GM21723 (cell line): ENCODE results near the gene LGALSL.

Experiments
- ATAC-seq: cut with Tn5 transposase; IDR thresholded peaks from one replicate; pipeline ENCODE4 v1.9.1; 2021; ENCODE audit warnings: mild to moderate bottlenecking, moderate library complexity; ENCODE audit not compliant: unreplicated experiment

LGALSL gene

DNA sequence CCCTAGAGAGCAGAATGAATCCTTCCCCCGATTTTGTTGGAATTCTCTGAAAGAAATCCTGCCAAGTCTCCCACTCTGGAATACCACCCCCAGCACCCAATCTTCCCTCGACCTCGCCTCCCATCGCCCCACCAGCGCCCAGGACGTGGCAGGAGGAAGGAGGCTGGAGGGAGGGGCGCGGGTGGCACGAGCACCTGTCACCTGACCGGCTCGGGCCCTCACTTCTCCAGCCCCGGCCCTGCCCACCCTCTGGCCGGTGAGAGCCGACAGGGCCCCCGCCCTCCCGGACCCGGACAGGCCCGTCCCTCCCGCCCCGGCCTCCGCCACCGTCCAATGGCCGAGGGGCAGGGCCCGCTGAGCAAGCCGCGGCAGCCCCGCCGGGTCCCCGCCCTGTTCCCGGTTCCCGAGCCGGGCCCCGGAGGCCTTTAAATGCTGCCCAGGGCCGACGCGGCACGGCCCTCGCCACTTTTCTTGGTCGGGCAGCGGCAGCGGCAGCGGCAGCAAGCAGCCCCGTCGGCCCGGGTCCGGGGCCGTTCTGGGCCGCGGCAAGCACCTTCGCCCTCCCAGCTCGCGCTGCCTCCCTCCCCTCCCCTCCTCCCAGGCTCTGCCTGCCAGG, at the start of gene LGALSL:
Gene LGALSL (plus strand): TSS at position 393 of the 616 bp plus-strand sequence. CDS start 384 bp downstream, outside the sequence.
- ATAC-seq = peak; percentile 72

DNA sequence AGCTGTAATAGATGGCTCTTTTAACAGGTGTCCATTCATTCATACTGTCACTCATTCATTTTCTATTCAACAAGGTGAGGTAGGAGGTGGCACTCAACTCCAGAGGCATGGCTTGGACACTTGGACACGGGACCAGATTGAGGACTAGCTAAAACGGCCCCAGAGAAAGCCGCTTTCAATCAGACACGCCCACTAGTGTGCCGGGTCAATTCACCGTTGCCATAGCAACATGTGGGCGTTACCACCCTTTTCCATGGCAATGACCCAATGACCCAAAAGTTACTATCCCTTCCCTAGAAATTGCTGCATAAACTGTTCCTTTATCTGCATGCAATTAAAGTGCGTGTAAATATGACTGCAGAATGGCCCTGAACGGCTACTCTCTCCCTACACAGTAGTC, 49.2 kb upstream of the LGALSL start:
- ATAC-seq = no peak

DNA sequence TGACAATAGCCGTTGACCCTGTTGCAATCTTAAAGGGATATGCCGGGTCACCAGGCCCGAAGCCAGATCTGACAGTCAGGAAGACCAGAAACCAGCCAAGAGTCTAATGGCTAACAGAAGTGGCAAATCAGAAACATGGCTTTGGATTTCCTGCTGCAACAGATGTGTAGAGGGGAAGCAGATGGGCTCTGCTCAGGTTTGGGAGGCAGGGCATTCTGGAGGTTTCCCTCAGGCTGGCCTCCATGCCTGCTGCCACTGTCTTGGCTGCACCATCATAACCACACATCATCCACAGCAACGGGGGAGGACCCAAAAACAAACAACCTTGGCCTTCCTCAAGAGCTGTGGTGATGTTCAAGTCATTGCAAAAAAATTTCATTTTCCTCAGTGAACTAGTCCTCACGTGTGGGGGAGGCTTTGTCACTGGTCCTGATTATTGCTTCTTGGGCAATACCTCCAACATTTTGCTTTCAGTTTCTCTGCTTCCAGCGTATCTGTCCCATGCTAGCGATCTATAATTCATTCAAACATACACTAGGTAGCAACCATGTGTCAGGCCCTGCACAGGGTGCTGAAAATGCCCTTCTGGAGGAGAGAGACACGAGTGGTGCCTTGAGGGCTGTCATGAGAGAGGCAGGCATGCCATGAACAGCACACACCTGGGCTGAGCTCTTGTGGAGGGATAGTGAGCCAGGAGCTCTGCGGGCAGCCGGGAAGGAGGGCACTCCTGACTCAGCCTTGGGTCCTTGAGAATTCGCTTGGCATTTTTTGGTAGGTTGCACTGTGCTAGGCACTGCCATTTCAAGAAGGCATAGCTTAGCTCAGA, 48.2 kb upstream of the LGALSL start:
- no peak for ATAC-seq

DNA sequence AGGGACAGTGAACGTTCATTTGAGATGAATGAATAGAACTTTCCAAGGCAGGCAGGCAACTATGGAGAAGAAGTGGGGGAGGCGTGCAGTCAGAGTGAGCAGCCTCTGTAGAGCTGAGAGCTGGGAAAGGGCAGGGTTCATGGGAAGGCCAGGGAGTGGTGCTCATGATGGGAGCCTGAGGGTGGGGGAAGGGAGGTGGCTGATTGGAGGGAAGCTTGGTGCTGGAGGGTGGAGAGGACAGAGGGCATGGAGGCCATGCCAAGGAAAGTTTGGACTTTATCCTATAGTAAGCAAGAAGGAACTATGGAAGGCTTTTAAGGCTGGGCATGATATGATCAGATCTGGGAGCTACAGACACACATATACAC, 47.6 kb upstream of the LGALSL start:
- no peak for ATAC-seq

DNA sequence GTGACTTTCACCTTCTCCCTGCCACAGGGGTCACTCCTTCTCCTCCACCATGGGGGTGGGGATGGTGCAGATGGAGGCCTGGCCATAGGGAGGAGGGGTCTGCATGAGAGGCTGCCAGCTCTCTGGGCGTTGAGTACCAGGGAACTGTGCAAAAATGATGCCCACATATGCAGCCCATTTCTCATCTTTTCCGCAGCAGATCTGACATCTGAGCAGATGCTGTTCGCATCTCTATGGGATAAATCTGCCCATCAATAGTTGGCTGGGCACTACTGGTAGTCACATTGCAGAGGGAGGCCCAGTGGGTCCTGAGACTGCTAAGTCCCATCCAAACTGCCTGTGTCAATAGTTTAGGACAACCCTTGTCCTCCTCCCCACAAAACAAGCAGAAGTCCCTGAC, 45.9 kb upstream of the LGALSL start:
- no peak for ATAC-seq

DNA sequence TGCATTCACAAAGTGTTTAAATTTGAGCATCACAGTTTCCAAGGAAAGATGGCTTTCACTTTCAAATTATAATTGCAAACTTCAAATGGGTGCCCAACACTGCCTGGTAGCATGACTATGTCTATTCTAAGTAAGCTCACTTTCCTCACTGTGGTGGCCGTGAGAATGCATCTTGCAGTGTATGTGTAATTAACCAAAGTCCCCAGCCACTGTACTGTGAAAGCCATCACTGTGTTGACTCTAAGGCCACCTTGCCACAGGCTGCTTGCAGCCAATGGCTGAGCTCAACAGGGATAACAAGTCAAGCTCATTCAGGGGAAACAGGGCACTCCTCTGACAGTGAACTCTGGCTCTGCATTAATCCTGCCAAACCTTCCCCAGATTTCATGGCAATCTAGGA, 43.3 kb upstream of the LGALSL start:
- no peak for ATAC-seq

DNA sequence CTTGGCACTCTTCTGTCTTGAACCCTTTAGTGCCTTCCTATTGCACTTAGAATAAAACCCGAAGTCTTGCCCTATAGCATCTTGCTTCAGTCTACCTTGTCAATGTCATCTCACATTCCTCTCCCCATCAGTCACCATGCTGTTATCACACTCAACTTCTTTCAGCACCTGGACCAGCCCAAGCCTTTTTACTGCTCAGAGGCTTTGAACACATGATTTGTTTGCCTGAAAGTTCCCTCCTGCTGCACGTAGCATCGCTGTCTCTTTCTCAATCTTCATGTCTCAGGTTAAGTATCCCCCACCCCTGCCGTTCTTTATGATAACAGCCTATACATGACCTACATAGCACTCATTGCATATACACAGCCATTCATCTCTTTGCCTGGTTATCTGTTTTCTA, 41.3 kb upstream of the LGALSL start:
- ATAC-seq = no peak

DNA sequence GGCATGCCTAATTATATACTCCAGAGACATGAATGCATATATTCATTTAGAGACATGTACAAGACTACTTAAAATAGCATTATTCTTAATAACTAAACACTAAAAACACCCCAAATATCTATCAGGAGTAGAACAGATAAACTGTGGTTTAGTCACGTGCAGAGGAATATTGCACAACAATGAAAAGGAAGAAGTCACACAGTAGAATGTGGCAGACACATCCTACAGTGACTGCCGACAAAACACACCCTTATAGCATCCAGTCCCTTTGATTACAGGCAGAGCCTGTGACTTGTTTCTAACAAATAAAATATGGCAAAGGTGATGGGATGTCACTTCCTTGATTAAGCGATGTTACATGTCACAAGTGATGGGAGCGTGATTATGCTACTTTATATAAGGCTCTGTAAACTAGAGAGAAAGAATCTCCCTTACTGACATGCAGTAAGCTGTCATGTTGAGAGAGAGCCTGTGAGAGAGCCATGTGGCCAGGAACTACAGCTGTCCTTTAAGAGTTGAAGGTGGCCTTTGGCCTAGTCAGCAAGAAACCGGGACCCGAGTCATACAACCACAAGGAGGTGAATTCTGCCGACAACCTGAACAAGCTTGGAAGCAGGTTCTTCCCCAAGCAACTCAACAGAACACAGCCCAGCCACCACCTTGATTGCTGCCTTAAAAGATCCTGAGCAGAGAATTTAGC, 39.1 kb upstream of the LGALSL start:
- no peak for ATAC-seq

DNA sequence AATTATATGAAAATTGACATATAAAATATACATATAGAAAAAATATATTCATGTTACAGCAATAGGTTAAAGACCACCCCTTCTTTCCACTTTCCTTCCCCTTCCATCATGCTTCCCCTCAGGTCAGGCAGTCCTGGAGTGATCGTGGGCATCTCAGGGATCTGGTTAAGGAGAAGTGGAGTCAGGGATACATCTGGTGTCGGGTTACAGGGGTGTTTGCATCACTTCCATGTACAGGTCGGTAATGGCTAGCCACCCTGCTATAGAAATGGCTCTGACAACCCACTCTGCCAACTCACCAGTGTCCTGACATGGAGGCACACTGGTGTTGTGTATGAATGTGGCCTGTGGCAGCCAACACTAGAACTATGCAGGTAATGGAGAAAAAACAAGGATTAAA, 36.3 kb upstream of the LGALSL start:
- ATAC-seq = no peak

DNA sequence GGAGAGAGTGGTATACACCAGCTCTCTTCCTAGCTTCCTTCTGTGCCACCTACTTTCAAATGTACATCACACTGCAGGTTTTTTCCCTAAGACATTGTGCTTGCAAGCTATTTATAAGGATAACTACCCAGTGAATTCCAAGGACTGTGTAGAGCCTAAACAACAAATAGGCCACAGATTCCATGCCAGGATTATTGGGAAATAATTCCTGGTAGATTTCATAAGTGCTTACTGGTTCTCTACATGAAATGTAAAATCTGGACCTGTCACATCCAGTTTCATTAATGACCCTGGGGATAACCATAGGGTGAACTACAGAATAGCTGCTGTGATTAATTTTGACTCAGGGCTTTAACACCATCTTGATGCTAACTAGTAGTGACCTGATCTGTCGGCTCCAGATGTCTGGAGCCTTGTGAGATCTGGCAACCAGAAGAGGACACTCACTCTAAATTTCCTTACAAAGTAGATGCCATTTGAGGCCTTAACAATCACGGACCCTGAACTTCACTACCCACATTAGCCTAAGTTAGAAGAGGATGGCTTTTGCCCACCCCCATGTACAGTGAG, 34.3 kb upstream of the LGALSL start:
- ATAC-seq = no peak

DNA sequence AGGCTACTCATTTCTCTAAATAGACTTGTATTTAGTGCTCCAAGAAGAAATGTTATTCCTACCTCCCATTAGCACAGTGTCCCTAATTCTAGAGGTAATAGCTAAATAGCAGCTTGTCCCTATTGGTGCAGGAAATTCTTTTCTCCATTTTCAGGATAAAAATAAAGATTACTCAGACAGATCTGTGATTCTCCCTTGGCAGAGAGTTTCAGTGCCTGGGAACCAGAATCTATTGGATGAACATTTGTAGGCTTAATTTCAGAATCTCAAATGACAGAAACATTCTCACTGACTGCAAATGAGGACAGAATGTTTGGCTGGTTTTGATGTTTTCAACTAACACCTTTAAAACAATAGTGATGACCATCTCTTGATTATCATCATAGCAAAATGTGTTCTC, 33.3 kb upstream of the LGALSL start:
- ATAC-seq = no peak

DNA sequence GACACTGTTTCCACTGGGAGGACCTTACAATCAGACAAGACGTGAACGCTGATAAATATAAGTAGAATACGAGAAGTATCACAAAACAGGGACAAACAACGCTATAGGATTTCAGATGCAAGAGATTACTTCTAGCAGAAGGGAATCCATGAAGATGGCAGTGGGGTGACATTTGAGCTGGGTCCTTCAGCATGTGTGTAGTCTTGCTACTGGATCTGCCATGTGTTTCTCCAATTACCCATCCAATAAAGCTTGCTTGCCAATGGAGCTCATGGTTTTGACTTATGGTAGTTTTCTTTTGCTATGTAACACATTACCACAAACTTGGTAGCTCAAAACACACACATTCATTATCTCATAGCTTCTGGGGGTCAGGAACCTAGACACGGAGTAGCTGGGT, 32.8 kb upstream of the LGALSL start:
- ATAC-seq = no peak

DNA sequence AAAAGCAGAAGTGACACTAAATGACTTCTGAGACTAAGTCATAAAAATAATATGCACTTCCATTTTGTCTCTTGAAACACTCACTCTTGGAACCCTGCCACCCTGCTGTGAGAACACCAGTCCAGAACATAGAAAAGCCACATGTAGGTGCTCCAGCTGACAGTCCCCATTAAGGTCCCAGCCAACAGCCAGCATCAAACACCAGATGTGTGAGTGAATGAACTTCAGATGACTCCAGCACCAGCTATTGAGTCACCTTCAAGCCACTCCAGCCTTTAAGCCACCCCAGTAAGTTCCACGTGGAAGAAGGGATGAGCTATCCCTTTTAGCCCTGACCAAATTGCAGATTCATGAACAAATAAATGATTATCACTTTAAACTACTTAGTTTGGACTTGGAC, 31.5 kb upstream of the LGALSL start:
- ATAC-seq = no peak

DNA sequence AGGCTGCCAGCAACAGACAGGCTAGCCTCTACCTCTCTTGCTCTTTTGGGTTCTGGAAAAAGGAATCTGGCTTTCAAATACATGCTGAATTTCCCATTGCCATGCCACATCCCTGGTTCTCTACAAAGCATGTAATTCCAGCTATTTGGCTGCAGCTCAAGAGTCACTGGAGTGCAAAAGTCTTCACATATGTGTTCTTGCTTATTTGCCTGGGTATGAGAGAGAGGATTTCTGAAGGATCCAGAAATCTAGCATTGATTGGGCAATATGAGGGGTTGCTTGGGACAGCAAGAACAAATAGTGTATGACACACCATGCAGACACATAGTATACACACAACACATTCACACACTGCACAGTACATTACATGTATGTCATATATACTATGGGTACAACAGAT, 30.7 kb upstream of the LGALSL start:
- ATAC-seq = no peak

DNA sequence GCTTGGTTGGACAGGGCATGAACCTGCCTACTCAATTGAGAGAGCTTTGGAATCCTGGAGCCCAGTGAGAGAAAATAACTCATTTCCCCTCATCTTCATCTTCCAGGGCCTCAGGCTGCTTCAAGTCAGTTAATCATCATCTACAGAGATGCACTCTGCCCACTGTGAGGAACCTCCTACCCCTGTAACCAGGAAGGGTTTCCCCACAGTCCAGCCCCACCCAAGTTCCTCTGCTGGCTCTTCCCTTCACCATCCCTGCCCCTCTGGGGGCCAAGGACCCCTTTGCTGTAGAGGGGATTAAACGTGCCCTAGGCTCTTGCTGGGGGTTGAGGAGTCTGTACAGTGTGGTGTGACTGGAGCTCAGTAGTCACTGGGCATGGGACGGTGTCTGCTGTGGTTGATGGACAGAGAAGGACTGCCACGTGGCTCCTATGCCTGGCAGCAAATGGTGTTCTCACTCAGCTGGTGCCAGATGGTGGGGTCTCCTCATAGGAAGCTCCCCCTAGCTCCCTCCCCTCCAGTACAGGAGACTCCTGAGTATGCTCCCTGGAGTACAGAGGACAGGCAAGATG, 29.5 kb upstream of the LGALSL start:
- no peak for ATAC-seq

DNA sequence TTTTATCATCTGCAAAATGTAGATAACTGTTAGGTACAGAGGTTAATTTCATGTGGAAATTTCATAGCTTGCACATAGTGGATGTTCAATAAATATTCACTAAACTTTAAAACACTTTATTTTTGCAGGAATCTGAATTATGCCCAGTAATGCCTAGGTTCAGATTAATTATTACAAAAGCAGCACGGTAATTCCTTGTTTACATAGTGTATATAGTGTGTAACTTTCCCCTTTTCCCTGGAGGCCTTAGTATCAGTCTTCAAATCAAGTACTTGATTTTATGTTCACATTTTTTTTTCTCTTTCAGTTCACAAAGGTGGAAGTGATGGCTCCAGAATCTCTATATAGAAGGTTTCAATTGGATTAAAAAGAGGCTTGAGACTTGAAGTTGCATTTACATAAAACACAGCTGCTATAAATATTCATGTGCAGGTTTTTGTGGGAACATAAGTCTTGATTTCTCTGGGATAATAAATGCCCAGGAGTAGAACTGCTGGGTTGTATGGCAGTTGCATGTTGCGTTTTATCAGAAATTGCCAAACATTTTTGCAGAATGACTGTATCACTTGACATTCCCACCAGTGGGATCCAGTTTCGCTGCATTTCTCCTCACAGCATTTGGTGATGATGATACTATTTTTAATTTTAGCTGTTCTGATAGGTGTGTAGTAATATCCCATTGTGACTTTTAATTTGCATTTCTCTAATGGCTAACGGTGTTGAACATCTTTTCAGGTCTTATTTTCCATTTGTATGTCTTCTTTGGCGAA, 27.6 kb upstream of the LGALSL start:
- no peak for ATAC-seq

DNA sequence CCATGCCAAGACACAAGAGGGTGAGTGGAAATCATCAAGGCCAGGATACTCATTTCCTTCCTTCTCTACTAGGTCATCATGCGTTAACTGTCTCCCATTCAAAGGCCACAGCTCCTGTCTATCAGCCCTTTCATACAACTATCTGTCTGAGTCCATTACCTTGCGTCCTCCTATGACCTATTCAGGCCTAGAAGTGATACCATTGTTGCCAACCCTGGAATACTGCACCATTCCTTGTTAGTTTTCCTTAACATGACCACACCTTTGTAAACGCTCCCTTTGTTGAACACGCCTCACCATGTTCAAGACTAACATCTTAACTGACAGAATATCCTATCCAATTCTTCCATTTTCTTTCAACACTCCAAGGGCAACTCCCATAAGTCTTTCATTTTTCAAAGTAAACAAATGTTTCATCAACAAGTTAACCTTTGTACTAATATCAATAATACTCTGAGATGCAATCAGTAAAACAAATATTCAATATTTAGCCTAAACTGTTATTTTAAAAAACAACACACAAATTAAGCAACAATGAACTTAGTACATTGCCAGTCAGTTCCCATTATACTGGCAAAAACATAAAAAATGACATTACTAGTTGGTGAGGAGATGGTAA, 19.8 kb upstream of the LGALSL start:
- ATAC-seq = no peak

DNA sequence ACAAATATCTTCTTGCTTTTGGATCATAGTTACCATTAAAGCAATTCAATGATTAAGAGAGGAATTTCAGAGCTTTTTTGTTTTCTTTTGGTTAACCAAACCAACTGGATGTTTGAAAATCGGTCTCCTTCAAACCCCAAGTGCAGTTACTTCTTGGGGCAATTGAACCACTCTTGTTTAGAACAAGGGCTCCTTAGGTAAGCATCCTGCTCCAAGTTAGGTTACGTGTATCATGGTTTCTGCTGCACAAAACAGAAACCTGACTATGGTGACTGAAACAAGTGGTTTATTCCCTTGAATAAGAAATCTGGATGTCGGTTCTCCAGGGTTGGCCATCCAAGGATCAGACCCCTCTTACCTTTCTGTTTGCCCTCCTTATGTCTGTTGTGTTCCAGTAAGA, 16.1 kb upstream of the LGALSL start:
- ATAC-seq = no peak

DNA sequence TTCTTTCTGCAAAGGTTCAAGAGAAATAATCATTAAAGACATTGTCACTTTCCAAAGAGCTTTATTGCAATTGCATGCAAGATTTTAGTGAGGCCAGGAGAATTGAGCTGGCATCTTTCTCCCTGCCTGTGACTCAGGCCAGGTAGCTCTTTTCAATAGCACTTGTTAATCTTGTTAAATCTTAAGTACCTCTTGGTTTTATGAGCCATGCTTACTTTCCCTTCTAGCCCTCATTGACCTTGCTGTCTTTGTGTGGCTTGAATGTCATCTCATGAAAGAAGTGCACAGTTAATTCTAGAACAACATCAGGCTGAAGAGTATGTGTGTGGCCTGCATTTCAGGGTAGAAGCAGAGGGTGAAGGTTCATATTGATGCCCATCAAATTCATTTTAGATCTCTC, 14.8 kb upstream of the LGALSL start:
- no peak for ATAC-seq

DNA sequence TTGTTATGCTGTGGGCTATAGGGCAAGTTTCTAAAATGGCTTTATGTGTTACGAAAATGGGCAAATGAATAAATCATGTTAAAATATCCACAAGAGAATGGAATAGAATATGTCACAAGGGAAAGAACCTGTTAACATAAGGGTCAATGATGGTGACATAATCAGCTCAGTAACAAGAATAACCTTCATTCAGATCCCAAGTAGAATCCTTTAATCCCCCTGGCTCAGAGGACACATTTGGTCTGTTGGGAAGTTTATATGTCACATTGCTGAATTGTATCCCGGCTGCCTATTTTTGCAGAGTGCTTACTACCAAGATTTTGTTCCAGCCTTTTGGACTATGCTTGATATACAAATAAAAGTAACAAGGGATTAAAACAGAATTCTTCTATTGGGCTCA, 13.1 kb upstream of the LGALSL start:
- ATAC-seq = no peak
